ENCODE measurements around the gene NOTCH2. TPM values are rescaled to one million over a fixed set of nuclear protein-coding genes. Genes with fewer than 3 reads are reported as not detected.

The NOTCH2 gene
- total and polyA plus RNA-seq, 10 of the 15 experiments (the other 5 are each of a cell fraction or from before 2014, with no cell fraction given) = 0.02 to 2.0 (median 0.62) TPM; not detected in 1

GRCh38 chr1:119968601-119969000 lies 100.9 kb downstream of the NOTCH2 start:
- Histone ChIP-seq H3K9me3 (replicated peaks; ENCODE audit: control insufficient read depth, insufficient read depth, low read length) (no peaks in the 10 kb centered on the region), H3K79me2 (ENCODE audit: control insufficient read depth, insufficient read depth, low read length) (no peaks in the 10 kb centered on the region), H3K36me3 (ENCODE audit: control insufficient read depth in 2 of 2, insufficient read depth in 2 of 2, low read length in 1 of 2) (no peaks in the 10 kb centered on the region), H3K4me3 (no peak overlapping the region), H3K27me3 (replicated peaks in 1 of 2; ENCODE audit: control insufficient read depth in 2 of 2, insufficient read depth in 2 of 2, low read length in 1 of 2) (no peaks in the 10 kb centered on the region; a peak in 1 of 4 replicates), H3K4me1 (ENCODE audit: control insufficient read depth, insufficient read depth, low read length) (no peaks in the 10 kb centered on the region), H3K4me2 (ENCODE audit: control insufficient read depth, insufficient read depth) (no peak overlapping the region), H4K20me1 (ENCODE audit: control insufficient read depth, insufficient read depth) (no peaks in the 10 kb centered on the region), H2AFZ (ENCODE audit: control insufficient read depth, low read depth, low read length) (no peak overlapping the region), H3K9ac (ENCODE audit: control insufficient read depth, insufficient read depth, low read length) (no peak overlapping the region), H3K27ac (ENCODE audit: control insufficient read depth, insufficient read depth) (no peak overlapping the region)
- no TSS peak for BruUV-seq (replicated peaks)
- 94% methylated on average over 1 of the region's 1 CpG for WGBS (ENCODE audit: insufficient coverage, insufficient replicate concordance, low lambda C conversion rate, missing lambda C conversion rate)
- DNase-seq (ENCODE audit: low read depth, low spot score) (no peak), FAIRE-seq (no peak), ATAC-seq (no peak)
- RAD21 ChIA-PET (ENCODE audit: unreplicated experiment) = interaction anchor here (1.2 kb wide), 1 partner anchor 357 kb away, joined by 3 read pairs; no protein-coding TSS in a partner anchor
- intact Hi-C loops (cut with micrococcal nuclease; ENCODE audit: unreplicated experiment) = loop anchor here (5.0 kb wide), 1 partner anchor 81 kb away; no protein-coding TSS in a partner anchor
- SMC1A ChIA-PET (ENCODE audit: uncharacterized antibody, unreplicated experiment) = interaction anchor here (0.8 to 1.5 kb wide), 4 partner anchors 9 to 20 kb away, joined by 3 read pairs; no protein-coding TSS in a partner anchor
- in situ Hi-C loops (cut with MboI) = no loop called here
- CTCF ChIA-PET = interaction anchor here (0.9 to 3.3 kb wide), 5 partner anchors 13 to 224 kb away, joined by 3 to 24 read pairs (median 4); no protein-coding TSS in a partner anchor
- no peak for TF ChIP-seq RFX5 (IDR thresholded peaks at IDR 0.05; ENCODE audit: low read depth, low read length)
- TF ChIP-seq FOS (IDR thresholded peaks at IDR 0.05; ENCODE audit: borderline replicate concordance, extremely low read depth, insufficient read length) = no peak
- no peak for TF ChIP-seq JUND (IDR thresholded peaks at IDR 0.05; ENCODE audit: low read depth, low read length)
- no peak for TF ChIP-seq POLR2A (IDR thresholded peaks at IDR 0.05; ENCODE audit: low read depth, low read length)
- TF ChIP-seq ATF7 (IDR thresholded peaks at IDR 0.05; ENCODE audit: low read depth) = no peak
- POLR2A ChIA-PET = no interaction called here

GRCh38 chr1:119968068-119968492 lies 101.4 kb downstream of the NOTCH2 start:
- ChIA-PET SMC1A (ENCODE audit: uncharacterized antibody, unreplicated experiment) (interaction anchor here (0.8 to 1.5 kb wide), 4 partner anchors 8 to 20 kb away, joined by 3 read pairs; no protein-coding TSS in a partner anchor), CTCF (interaction anchor here (0.9 to 3.3 kb wide), 5 partner anchors 14 to 223 kb away, joined by 3 to 24 read pairs (median 4); no protein-coding TSS in a partner anchor), POLR2A (no interaction called here), RAD21 (ENCODE audit: unreplicated experiment) (interaction anchor here (1.2 kb wide), 1 partner anchor 357 kb away, joined by 3 read pairs; no protein-coding TSS in a partner anchor)
- ATAC-seq (peak; percentile 99), FAIRE-seq (peak; percentile 61), DNase-seq (ENCODE audit: low read depth, low spot score) (peak; percentile 31)
- Histone ChIP-seq H3K27me3 (replicated peaks in 1 of 2; ENCODE audit: control insufficient read depth in 2 of 2, insufficient read depth in 2 of 2, low read length in 1 of 2) (no peaks in the 10 kb centered on the region; a peak in 1 of 4 replicates), H3K4me1 (ENCODE audit: control insufficient read depth, insufficient read depth, low read length) (no peaks in the 10 kb centered on the region), H3K4me2 (ENCODE audit: control insufficient read depth, insufficient read depth) (no peak overlapping the region), H3K9me3 (replicated peaks; ENCODE audit: control insufficient read depth, insufficient read depth, low read length) (no peaks in the 10 kb centered on the region), H3K36me3 (ENCODE audit: control insufficient read depth in 2 of 2, insufficient read depth in 2 of 2, low read length in 1 of 2) (no peaks in the 10 kb centered on the region), H4K20me1 (ENCODE audit: control insufficient read depth, insufficient read depth) (no peaks in the 10 kb centered on the region), H3K9ac (ENCODE audit: control insufficient read depth, insufficient read depth, low read length) (no peak overlapping the region), H3K79me2 (ENCODE audit: control insufficient read depth, insufficient read depth, low read length) (no peaks in the 10 kb centered on the region), H3K4me3 (no peak overlapping the region), H3K27ac (ENCODE audit: control insufficient read depth, insufficient read depth) (no peak overlapping the region), H2AFZ (ENCODE audit: control insufficient read depth, low read depth, low read length) (no peak overlapping the region)
- intact Hi-C loops (cut with micrococcal nuclease; ENCODE audit: unreplicated experiment) (loop anchor here (5.0 kb wide), 1 partner anchor 81 kb away; no protein-coding TSS in a partner anchor), in situ Hi-C loops (cut with MboI) (no loop called here)
- no TSS peak for BruUV-seq (replicated peaks)
- 83% methylated on average over 1 of the region's 1 CpG for WGBS (ENCODE audit: insufficient coverage, insufficient replicate concordance, low lambda C conversion rate, missing lambda C conversion rate)
- no peak for TF ChIP-seq PAX5 (IDR thresholded peaks at IDR 0.05; ENCODE audit: borderline replicate concordance, low read depth, low read length)
- peak; percentile 31; the same call in 1 of the 2 replicates for TF ChIP-seq PKNOX1 (IDR thresholded peaks at IDR 0.05)
- no peak for TF ChIP-seq BRCA1 (IDR thresholded peaks at IDR 0.05; ENCODE audit: low read depth, low read length)
- no peak for TF ChIP-seq ASH2L (IDR thresholded peaks at IDR 0.05; ENCODE audit: borderline replicate concordance, low read depth)
- no peak for TF ChIP-seq IKZF1 (conservative IDR thresholded peaks at IDR 0.05)
- TF ChIP-seq RAD21 (IDR thresholded peaks at IDR 0.05; ENCODE audit: insufficient read depth, low read depth, low read length) = peak; percentile 51
- no peak for TF ChIP-seq RBBP5 (conservative IDR thresholded peaks at IDR 0.05)
- TF ChIP-seq TCF12 (IDR thresholded peaks at IDR 0.05; ENCODE audit: low read depth, low read length) = no peak
- TF ChIP-seq CTCF (IDR thresholded peaks at IDR 0.05 in 2 of 3, conservative IDR thresholded peaks at IDR 0.05 in 1 of 3; ENCODE audit: control insufficient read depth in 2 of 3, extremely low read depth in 1 of 3, insufficient read depth in 1 of 3, low read depth in 3 of 3, low read length in 3 of 3) = peak; percentile 65 to 88 (median 76)
- TF ChIP-seq ATF7 (IDR thresholded peaks at IDR 0.05; ENCODE audit: low read depth) = no peak
- TF ChIP-seq BHLHE40 (IDR thresholded peaks at IDR 0.05; ENCODE audit: borderline replicate concordance in 1 of 2, low read depth in 2 of 2, low read length in 1 of 2) = no peak

All from GM12878 (cell line).